PC-9 (cell line): ENCODE measurements around the gene PAX8. TPM values are rescaled to one million over a fixed set of nuclear protein-coding genes. Genes with fewer than 3 reads are reported as not detected.
A peak's percentile ranks its signal among the peaks of the same experiment; 100 is the strongest.

Experiments used
- BruUV-seq: library from RNA; stranded (reverse); fragments of 400-500 nt; replicated peaks from 2 replicates; lab custom pipeline; 2021; lab: Mats Ljungman, UMichigan
- CTCF ChIA-PET: fragments of 300-600 bp; sonication (Branson Sonifier 250); formaldehyde crosslinking; loops from one replicate; lab custom pipeline; 2022; ENCODE audit warnings: antibody characterized with exemption; lab: Charles Lee
- POLR2A ChIA-PET: fragments of 300-600 bp; sonication (Branson Sonifier 250); formaldehyde crosslinking; loops from one replicate; lab custom pipeline; 2022; ENCODE audit warnings: antibody characterized with exemption; ENCODE audit not compliant: unreplicated experiment; lab: Charles Lee
- DNase-seq, 2 experiments: peaks; one replicate each; pipeline versions ENCODE4 v3.0.0 to v3.0.0-alpha.2; 2015 to 2022; ENCODE audit warnings: mixed read lengths in 1 of 2
- H2AFZ ChIP-seq: fragments of 200-600 bp; sonication (generic); 2 replicates; pipeline ENCODE4 v1.8.1; 2017; ENCODE audit warnings: antibody characterized with exemption
- H3F3A ChIP-seq: fragments of 200-600 bp; sonication (generic); 2 replicates; pipeline ENCODE4 v1.8.1; 2017; ENCODE audit warnings: antibody characterized with exemption, mild to moderate bottlenecking, low read depth; ENCODE audit not compliant: insufficient read depth
- H3K27ac ChIP-seq: fragments of 200-600 bp; sonication (generic); 2 replicates; pipeline ENCODE4 v1.6.1; 2016; ENCODE audit warnings: mixed run types
- H3K27me3 ChIP-seq: fragments of 200-600 bp; sonication (generic); 2 replicates; pipeline ENCODE4 v1.6.1; 2016; ENCODE audit warnings: low read depth, mixed run types; ENCODE audit not compliant: insufficient read depth
- H3K36me3 ChIP-seq: fragments of 200-600 bp; sonication (generic); 2 replicates; pipeline ENCODE4 v1.6.1; 2016; ENCODE audit warnings: low read depth, mixed run types
- H3K4me1 ChIP-seq: fragments of 200-600 bp; sonication (generic); replicated peaks from 2 replicates; pipeline ENCODE4 v1.6.1; 2016; ENCODE audit warnings: mixed run types; ENCODE audit not compliant: insufficient read depth
- H3K4me2 ChIP-seq: fragments of 200-600 bp; sonication (generic); 2 replicates; pipeline ENCODE4 v1.6.1; 2017; ENCODE audit warnings: mixed run types
- H3K4me3 ChIP-seq: fragments of 200-600 bp; sonication (generic); 2 replicates; pipeline ENCODE4 v1.6.1; 2016; ENCODE audit warnings: mixed run types
- H3K79me2 ChIP-seq: fragments of 200-600 bp; sonication (generic); 2 replicates; pipeline ENCODE4 v1.6.1; 2017; ENCODE audit warnings: low read depth, mixed run types
- H3K9me2 ChIP-seq: fragments of 200-600 bp; sonication (generic); 2 replicates; pipeline ENCODE4 v1.8.1; 2017; ENCODE audit warnings: mild to moderate bottlenecking; ENCODE audit not compliant: insufficient read depth
- H3K9me3 ChIP-seq: fragments of 200-600 bp; sonication (generic); 2 replicates; pipeline ENCODE4 v1.8.1; 2016; ENCODE audit warnings: low read depth; ENCODE audit not compliant: insufficient read depth
- H4K20me1 ChIP-seq: fragments of 200-600 bp; sonication (generic); 2 replicates; pipeline ENCODE4 v1.8.1; 2017; ENCODE audit not compliant: insufficient read depth
- EZH2 ChIP-seq: fragments of 200-600 bp; sonication (generic); IDR thresholded peaks from 2 replicates; pipeline ENCODE4 v1.8.0; 2017; ENCODE audit warnings: antibody characterized with exemption, low read depth
- intact Hi-C: fragments of 100-400 bp; cut with micrococcal nuclease; formaldehyde crosslinking; loops from one replicate; pipeline ENCODE4 v1.10.0; 2022; ENCODE audit not compliant: unreplicated experiment
- total RNA-seq: library from RNA; stranded (reverse); gene quantifications from 2 replicates; pipeline ENCODE4 v1.2.3, GENCODE V29; 2021
- TF ChIP-seq, protein P1 (sequence below): fragments of 200-600 bp; sonication (generic); conservative IDR thresholded peaks from 2 replicates; pipeline ENCODE4 v1.6.1; 2017; ENCODE audit warnings: mixed run types, antibody characterized with exemption, mild to moderate bottlenecking, moderate library complexity

PAX8 gene
- total RNA-seq, 1 experiment from 2014 or later: 5.8 TPM

DNA sequence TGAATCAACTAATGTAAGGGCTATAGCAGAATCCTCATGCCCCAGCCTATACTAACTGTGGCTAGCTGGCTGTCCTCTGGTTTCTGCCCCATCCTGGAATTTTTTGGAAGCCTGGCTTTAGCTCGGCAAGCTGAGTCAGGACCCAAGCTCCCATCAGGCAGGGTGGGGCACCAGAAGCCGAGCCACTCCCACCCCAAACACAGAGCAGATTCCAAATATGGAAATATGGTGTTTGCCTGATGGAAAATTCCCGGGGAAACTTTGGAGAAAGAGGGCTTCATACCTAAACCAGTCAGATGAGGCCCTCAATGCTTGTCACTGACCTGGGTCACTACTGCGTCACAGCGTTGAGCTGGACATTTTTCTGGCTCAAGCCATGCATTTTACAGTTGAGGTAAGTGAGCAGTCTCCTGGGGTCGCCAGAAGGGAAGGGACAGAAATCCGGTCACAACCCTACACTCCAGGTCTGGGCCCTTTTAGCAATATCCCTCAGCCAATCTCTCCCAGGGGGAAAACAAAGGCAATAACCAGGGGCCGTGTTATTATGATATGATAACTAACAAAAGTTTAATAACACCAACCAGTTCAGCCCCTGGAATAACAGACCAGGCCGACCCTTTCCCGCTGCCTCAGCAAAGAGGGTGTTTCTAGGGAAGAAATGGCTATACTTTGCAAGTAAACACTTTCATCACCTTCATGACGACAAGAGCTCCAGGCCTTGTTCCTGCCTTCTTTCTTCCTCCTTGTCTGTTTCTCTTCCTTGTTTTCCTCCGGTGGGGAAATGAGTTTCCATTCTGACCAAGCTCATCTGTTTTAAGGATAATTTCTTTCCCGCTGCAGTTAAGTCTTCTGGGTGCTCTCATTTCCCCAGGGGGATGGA, 67.3 kb downstream of the PAX8 start:
- H3K9me2 ChIP-seq: no peaks in the 10 kb centered on the region
- H3K9me3 ChIP-seq: no peaks in the 10 kb centered on the region
- intact Hi-C loops: no loop called here
- H3K4me1 ChIP-seq: peaks cover 20% of the 10 kb centered on the region
- CTCF ChIA-PET: interaction anchor here (0.8 kb wide), 1 partner anchor 159 kb away, joined by 3 read pairs; no protein-coding TSS in a partner anchor
- H4K20me1 ChIP-seq: no peaks in the 10 kb centered on the region
- H3K27ac ChIP-seq: peak overlapping the region; percentile 50
- peak overlapping the region; percentile 28 for H3K4me2 ChIP-seq
- no peak for TF ChIP-seq EZH2
- TF ChIP-seq, protein P1, sequence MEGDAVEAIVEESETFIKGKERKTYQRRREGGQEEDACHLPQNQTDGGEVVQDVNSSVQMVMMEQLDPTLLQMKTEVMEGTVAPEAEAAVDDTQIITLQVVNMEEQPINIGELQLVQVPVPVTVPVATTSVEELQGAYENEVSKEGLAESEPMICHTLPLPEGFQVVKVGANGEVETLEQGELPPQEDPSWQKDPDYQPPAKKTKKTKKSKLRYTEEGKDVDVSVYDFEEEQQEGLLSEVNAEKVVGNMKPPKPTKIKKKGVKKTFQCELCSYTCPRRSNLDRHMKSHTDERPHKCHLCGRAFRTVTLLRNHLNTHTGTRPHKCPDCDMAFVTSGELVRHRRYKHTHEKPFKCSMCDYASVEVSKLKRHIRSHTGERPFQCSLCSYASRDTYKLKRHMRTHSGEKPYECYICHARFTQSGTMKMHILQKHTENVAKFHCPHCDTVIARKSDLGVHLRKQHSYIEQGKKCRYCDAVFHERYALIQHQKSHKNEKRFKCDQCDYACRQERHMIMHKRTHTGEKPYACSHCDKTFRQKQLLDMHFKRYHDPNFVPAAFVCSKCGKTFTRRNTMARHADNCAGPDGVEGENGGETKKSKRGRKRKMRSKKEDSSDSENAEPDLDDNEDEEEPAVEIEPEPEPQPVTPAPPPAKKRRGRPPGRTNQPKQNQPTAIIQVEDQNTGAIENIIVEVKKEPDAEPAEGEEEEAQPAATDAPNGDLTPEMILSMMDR: no peak
- no peaks in the 10 kb centered on the region for H3K27me3 ChIP-seq
- BruUV-seq: TSS peak; percentile 93
- POLR2A ChIA-PET: interaction anchor here (0.5 to 0.8 kb wide), 5 partner anchors 12 to 235 kb away, joined by 3 to 6 read pairs (median 3); no protein-coding TSS in a partner anchor
- H3K36me3 ChIP-seq: no peaks in the 10 kb centered on the region
- no peak overlapping the region for H2AFZ ChIP-seq
- peak; percentile 58 to 67 for DNase-seq
- H3K4me3 ChIP-seq: no peak overlapping the region
- 0 out of 2 replicates have a peak, but pooled peaks cover 6% of the 10 kb centered on the region for H3F3A ChIP-seq
- no peaks in the 10 kb centered on the region for H3K79me2 ChIP-seq

DNA sequence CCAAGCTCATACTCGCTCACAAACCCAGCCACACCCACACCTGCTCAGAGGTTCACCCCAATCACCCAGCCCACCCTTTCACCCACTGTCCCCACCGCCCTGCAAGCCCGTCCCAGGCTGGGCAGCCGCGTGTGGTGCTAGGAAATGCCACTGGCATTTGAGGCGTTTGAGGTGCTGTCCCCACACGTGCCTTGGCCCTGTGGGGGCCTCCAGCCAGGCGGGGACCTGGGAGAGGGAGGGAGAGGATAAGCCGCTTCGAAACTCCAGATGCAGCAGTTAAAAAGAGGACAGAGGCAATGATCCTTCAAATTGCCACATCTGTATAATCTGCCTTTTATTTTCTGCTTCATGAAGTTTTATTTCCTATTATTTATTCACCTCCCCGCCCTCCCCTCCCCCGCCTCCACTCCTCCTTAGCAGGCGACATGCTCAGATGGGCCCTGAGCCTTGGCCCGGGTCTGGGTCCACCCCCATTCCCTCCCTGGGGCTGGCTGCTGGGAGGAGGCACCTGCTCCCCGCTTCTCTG, 69.0 kb downstream of the PAX8 start:
- no peaks in the 10 kb centered on the region for H3K9me3 ChIP-seq
- intact Hi-C loops: no loop called here
- CTCF ChIA-PET: no interaction called here
- no peaks in the 10 kb centered on the region for H4K20me1 ChIP-seq
- TF ChIP-seq, protein P1: no peak
- no peak for TF ChIP-seq EZH2
- H3K27ac ChIP-seq: no peak overlapping the region
- no peaks in the 10 kb centered on the region for H3K9me2 ChIP-seq
- POLR2A ChIA-PET: interaction anchor here (0.6 kb wide), 1 partner anchor 11 kb away, joined by 3 read pairs; no protein-coding TSS in a partner anchor
- H3F3A ChIP-seq: 0 out of 2 replicates have a peak, but pooled peaks cover 6% of the 10 kb centered on the region
- H3K4me2 ChIP-seq: no peak overlapping the region
- peaks cover 20% of the 10 kb centered on the region for H3K4me1 ChIP-seq
- H3K79me2 ChIP-seq: no peaks in the 10 kb centered on the region
- H2AFZ ChIP-seq: no peak overlapping the region
- H3K27me3 ChIP-seq: no peaks in the 10 kb centered on the region
- H3K4me3 ChIP-seq: no peak overlapping the region
- H3K36me3 ChIP-seq: no peaks in the 10 kb centered on the region
- DNase-seq: no peak
- BruUV-seq: no TSS peak

DNA sequence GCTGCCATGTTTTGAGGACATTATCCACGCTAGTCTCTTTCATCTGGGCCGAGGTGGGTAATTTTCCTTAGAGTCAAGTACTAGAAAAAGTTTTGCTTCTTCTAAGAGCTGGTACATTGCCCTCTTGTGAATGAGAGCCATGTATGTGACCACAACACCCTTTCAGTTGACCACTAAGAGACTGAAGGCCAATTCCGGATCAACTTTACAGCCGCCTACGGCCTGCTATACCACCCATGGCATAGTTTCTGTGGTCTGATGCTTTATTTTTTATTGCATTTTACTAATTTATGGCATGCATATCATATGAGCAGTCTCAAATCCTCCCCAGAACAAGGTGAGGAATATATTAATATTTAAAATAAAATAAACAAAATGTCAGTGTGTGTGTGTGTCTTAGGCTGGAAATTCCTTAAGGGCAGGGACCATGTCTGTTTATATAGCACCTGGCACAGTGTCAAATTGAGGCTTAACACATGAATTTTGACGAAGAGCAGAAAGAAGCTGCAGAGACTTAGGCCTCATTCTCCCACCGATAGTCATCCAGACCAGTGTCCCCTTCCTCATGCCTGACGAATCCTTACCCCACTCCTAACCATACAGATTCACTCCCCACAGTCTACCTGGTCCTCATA, 69.6 kb downstream of the PAX8 start:
- no peak overlapping the region for H3K27ac ChIP-seq
- CTCF ChIA-PET: interaction anchor here (1.1 kb wide), 1 partner anchor 129 kb away, joined by 3 read pairs; no protein-coding TSS in a partner anchor

More for the DNA sequence above, 69.6 kb downstream of the PAX8 start:
- Histone ChIP-seq H3K4me1 (peaks cover 20% of the 10 kb centered on the region), H3K4me2 (no peak overlapping the region), H3K27me3 (no peaks in the 10 kb centered on the region), H2AFZ (no peak overlapping the region), H3K36me3 (no peaks in the 10 kb centered on the region), H3K9me3 (no peaks in the 10 kb centered on the region), H3K79me2 (no peaks in the 10 kb centered on the region), H3K9me2 (no peaks in the 10 kb centered on the region), H3K4me3 (no peak overlapping the region), H4K20me1 (no peaks in the 10 kb centered on the region), H3F3A (0 out of 2 replicates have a peak, but pooled peaks cover 6% of the 10 kb centered on the region)
- DNase-seq: no peak
- POLR2A ChIA-PET: interaction anchor here (0.6 kb wide), 1 partner anchor 11 kb away, joined by 3 read pairs; no protein-coding TSS in a partner anchor
- intact Hi-C loops: no loop called here
- BruUV-seq: no TSS peak
- TF ChIP-seq, protein P1: no peak
- TF ChIP-seq EZH2: no peak
